ENCODE results near the gene ZNF385D.

DNA sequence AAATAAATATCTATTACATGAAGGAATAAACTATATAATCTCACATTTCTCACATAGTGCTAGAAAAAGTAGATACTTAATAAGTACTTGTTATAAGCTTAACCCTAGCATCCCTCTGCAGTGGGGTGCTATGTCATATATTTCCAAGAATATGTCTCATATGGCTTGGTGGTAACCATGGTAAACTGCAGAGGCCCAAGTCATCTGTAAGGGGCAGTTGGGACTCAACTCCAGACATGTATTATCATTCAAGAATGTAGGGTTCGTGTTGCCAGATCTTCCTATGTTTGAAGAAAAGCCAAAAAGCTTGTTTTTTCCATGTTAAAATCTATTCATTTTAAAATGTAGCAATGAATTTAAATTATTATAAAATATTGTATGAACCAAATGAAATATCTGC lies 46.2 kb downstream of the ZNF385D start:
- TF ChIP-seq, protein P1, sequence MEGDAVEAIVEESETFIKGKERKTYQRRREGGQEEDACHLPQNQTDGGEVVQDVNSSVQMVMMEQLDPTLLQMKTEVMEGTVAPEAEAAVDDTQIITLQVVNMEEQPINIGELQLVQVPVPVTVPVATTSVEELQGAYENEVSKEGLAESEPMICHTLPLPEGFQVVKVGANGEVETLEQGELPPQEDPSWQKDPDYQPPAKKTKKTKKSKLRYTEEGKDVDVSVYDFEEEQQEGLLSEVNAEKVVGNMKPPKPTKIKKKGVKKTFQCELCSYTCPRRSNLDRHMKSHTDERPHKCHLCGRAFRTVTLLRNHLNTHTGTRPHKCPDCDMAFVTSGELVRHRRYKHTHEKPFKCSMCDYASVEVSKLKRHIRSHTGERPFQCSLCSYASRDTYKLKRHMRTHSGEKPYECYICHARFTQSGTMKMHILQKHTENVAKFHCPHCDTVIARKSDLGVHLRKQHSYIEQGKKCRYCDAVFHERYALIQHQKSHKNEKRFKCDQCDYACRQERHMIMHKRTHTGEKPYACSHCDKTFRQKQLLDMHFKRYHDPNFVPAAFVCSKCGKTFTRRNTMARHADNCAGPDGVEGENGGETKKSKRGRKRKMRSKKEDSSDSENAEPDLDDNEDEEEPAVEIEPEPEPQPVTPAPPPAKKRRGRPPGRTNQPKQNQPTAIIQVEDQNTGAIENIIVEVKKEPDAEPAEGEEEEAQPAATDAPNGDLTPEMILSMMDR (conservative IDR thresholded peaks at IDR 0.05) = no peak
- no peak for TF ChIP-seq EZH2 (IDR thresholded peaks at IDR 0.05; ENCODE audit: low read depth)

Measured in PC-9 (cell line).